GM12878 (cell line): ENCODE measurements around the gene LHFPL2. TPM values are rescaled to one million over a fixed set of nuclear protein-coding genes. Genes with fewer than 3 reads are reported as not detected.

Source experiments
- ATAC-seq: fragments of 200-7000 bp; cut with Tn5 transposase; 3 replicates; pipeline ENCODE4 v1.9.1; 2020; ENCODE audit warnings: mild to moderate bottlenecking, moderate library complexity
- BruUV-seq: library from RNA; stranded (reverse); fragments of 400-500 nt; replicated peaks from 2 replicates; lab custom pipeline; 2021; lab: Mats Ljungman, UMichigan
- CTCF ChIA-PET: fragments of 300-600 bp; sonication (Branson Sonifier 250); formaldehyde crosslinking; extraction: SDS; loops from one replicate; lab custom pipeline; 2021; ENCODE audit warnings: inconsistent platforms; lab: Yijun Ruan, JAX
- POLR2A ChIA-PET: fragments of 350-600 bp; formaldehyde crosslinking; extraction: SDS; loops from one replicate; lab custom pipeline; 2021; ENCODE audit warnings: inconsistent platforms; lab: Charles Lee
- RAD21 ChIA-PET: fragments of 300-600 bp; sonication (Branson Sonifier 250); formaldehyde crosslinking; loops from one replicate; lab custom pipeline; 2023; ENCODE audit warnings: antibody characterized with exemption; ENCODE audit not compliant: unreplicated experiment; lab: Charles Lee
- SMC1A ChIA-PET: fragments of 300-600 bp; sonication (Branson Sonifier 250); formaldehyde crosslinking; loops from one replicate; lab custom pipeline; 2023; ENCODE audit not compliant: unreplicated experiment, uncharacterized antibody; lab: Charles Lee
- DNase-seq: peaks from one replicate; pipeline ENCODE4 v3.0.0-alpha.2; 2011; ENCODE audit warnings: low read depth, low spot score
- FAIRE-seq: peaks from 3 replicates; lab custom pipeline; 2011; peaks lifted over from hg19 to GRCh38; lab: Jason Lieb, UNC
- H2AFZ ChIP-seq: 2 replicates; pipeline ENCODE4 v1.6.0; 2011; ENCODE audit warnings: low read depth, low read length, control low read depth; ENCODE audit not compliant: control insufficient read depth
- H3K27ac ChIP-seq: 2 replicates; pipeline ENCODE4 v1.5.1; 2011; ENCODE audit warnings: control low read depth; ENCODE audit not compliant: control insufficient read depth, insufficient read depth
- H3K27me3 ChIP-seq, 2 experiments: replicated peaks in 1 of 2; 2 replicates each; pipeline versions ENCODE4 v1.6.0 to v1.6.1; 2011; ENCODE audit warnings: low read length in 1 of 2; ENCODE audit not compliant: control insufficient read depth in 2 of 2, insufficient read depth in 2 of 2
- H3K36me3 ChIP-seq, 2 experiments: 2 replicates each; pipeline ENCODE4 v1.5.1; 2011; ENCODE audit warnings: low read length in 1 of 2; ENCODE audit not compliant: control insufficient read depth in 2 of 2, insufficient read depth in 2 of 2
- H3K4me1 ChIP-seq: 2 replicates; pipeline ENCODE4 v1.6.1; 2011; ENCODE audit warnings: mild to moderate bottlenecking, low read length, moderate library complexity, mixed read lengths; ENCODE audit not compliant: control insufficient read depth, insufficient read depth
- H3K4me2 ChIP-seq: 2 replicates; pipeline ENCODE4 v1.6.0; 2011; ENCODE audit warnings: control low read depth; ENCODE audit not compliant: control insufficient read depth, insufficient read depth
- H3K4me3 ChIP-seq: fragments of 200-600 bp; sonication (generic); 2 replicates; pipeline ENCODE4 v1.5.1; 2016
- H3K79me2 ChIP-seq: 2 replicates; pipeline ENCODE4 v1.6.0; 2011; ENCODE audit warnings: low read length; ENCODE audit not compliant: control insufficient read depth, insufficient read depth
- H3K9ac ChIP-seq: 2 replicates; pipeline ENCODE4 v1.8.0; 2011; ENCODE audit warnings: low read length, control low read depth, mixed read lengths; ENCODE audit not compliant: control insufficient read depth, insufficient read depth
- H3K9me3 ChIP-seq: replicated peaks from 3 replicates; pipeline ENCODE4 v1.5.1; 2011; ENCODE audit warnings: mild to moderate bottlenecking, low read length; ENCODE audit not compliant: control insufficient read depth, insufficient read depth
- H4K20me1 ChIP-seq: 2 replicates; pipeline ENCODE4 v1.6.0; 2011; ENCODE audit not compliant: control insufficient read depth, insufficient read depth
- ATF7 ChIP-seq: fragments of 450-650 bp; IDR thresholded peaks from 2 replicates; pipeline ENCODE4 v1.6.1; 2016; ENCODE audit warnings: low read depth, mild to moderate bottlenecking
- BACH1 ChIP-seq: fragments of 450-650 bp; IDR thresholded peaks from 2 replicates; pipeline ENCODE4 v1.6.1; 2017; ENCODE audit warnings: mild to moderate bottlenecking, borderline replicate concordance
- BRCA1 ChIP-seq: IDR thresholded peaks from 2 replicates; pipeline ENCODE4 v1.6.1; 2011; ENCODE audit warnings: low read depth, low read length, improper control_type of control experiment
- IRF5 ChIP-seq: fragments of 450-650 bp; IDR thresholded peaks from 2 replicates; pipeline ENCODE4 v1.6.1; 2017; ENCODE audit warnings: borderline replicate concordance
- MYB ChIP-seq: fragments of 150-350 bp; IDR thresholded peaks from 2 replicates; pipeline ENCODE4 v1.6.1; 2014; ENCODE audit warnings: mild to moderate bottlenecking, low read depth, low read length, borderline replicate concordance
- SMC3 ChIP-seq: IDR thresholded peaks from 2 replicates; pipeline ENCODE4 v1.6.1; 2011; ENCODE audit warnings: low read length, improper control_type of control experiment, borderline replicate concordance
- SREBF2 ChIP-seq: IDR thresholded peaks from 2 replicates; pipeline ENCODE4 v1.6.1; 2012; ENCODE audit warnings: mild to moderate bottlenecking, low read length
- STAT1 ChIP-seq: fragments of 450-650 bp; conservative IDR thresholded peaks from 2 replicates; pipeline ENCODE4 v1.6.1; 2014; ENCODE audit warnings: antibody characterized with exemption, mild to moderate bottlenecking
- USF2 ChIP-seq: IDR thresholded peaks from 2 replicates; pipeline ENCODE4 v1.6.1; 2011; ENCODE audit warnings: low read depth, low read length, improper control_type of control experiment, borderline replicate concordance
- ZBED1 ChIP-seq: IDR thresholded peaks from 2 replicates; pipeline ENCODE4 v1.6.1; 2016; ENCODE audit warnings: borderline replicate concordance
- ZBTB11 ChIP-seq: fragments of 450-650 bp; formaldehyde crosslinking; IDR thresholded peaks from 2 replicates; pipeline ENCODE4 v1.5.0; 2022; ENCODE audit warnings: mild to moderate bottlenecking, missing genetic modification characterization
- ZBTB40 ChIP-seq: fragments of 450-650 bp; IDR thresholded peaks from 2 replicates; pipeline ENCODE4 v1.6.1; 2016; ENCODE audit warnings: mild to moderate bottlenecking, moderate library complexity, borderline replicate concordance
- WGBS: methylation state at CpG from one replicate; pipeline ENCODE4 v1.1.6; 2016; ENCODE audit warnings: low lambda C conversion rate; ENCODE audit not compliant: insufficient replicate concordance, insufficient coverage; ENCODE audit errors: missing lambda C conversion rate; 5-methylcytosine and 5-hydroxymethylcytosine counted together
- in situ Hi-C: fragments of 300-500 bp; cut with MboI; formaldehyde crosslinking; loops from 9 replicates; pipeline ENCODE4 v1.14.3; 2018; ENCODE audit warnings: mixed read lengths
- intact Hi-C: fragments of 100-400 bp; cut with micrococcal nuclease; formaldehyde crosslinking; loops from one replicate; pipeline ENCODE4 v1.14.2; 2022; ENCODE audit not compliant: unreplicated experiment
- polyA plus RNA-seq, 11 experiments: library from polyadenylated mRNA; depleted of rRNA in 4 of 11; unstranded in 6 of 11; stranded (reverse) in 5 of 11; fragments of >200 nt; fragmentation: Nextera tagmentation in 4 of 11; fragmentation: Illumina TruSeq in 1 of 11; extraction: Ambion mirVana in 4 of 11; extraction: Trizol in 1 of 11; gene quantifications; 1 replicate in 1 of 11; 2 replicates in 10 of 11; pipeline versions ENCODE4 v1.2.1 to v1.2.3, GENCODE V29; 2011 to 2016; ENCODE audit warnings: inconsistent platforms in 2 of 11, missing spikeins in 2 of 11, low read depth in 1 of 11
- total RNA-seq, 4 experiments: library from RNA; depleted of rRNA in 3 of 4; stranded (reverse); fragments of >200 nt in 3 of 4; fragmentation: Illumina TruSeq in 1 of 4; extraction: Trizol in 1 of 4; gene quantifications; 2 replicates each; pipeline versions ENCODE4 v1.2.1 to v1.2.3, GENCODE V29; 2013 to 2021

LHFPL2 gene
- total and polyA plus RNA-seq, 10 of the 15 experiments (the other 5 are each of a cell fraction or from before 2014, with no cell fraction given), result 4.1 to 21.8 (median 12.5) TPM

GRCh38 chr5:78504704-78505677, 143.6 kb downstream of the LHFPL2 start:
- H3K4me1 ChIP-seq, result peaks cover 5% of the 10 kb centered on the region
- no peak overlapping the region for H3K4me2 ChIP-seq
- FAIRE-seq, result no peak
- no peaks in the 10 kb centered on the region for H3K27me3 ChIP-seq
- CTCF ChIA-PET, result interaction anchor here (0.8 to 1.4 kb wide), 3 partner anchors 88 to 628 kb away, joined by 3 to 6 read pairs (median 3); no protein-coding TSS in a partner anchor
- no peak for ATAC-seq
- in situ Hi-C loops (no loop called here), intact Hi-C loops (no loop called here)
- H3K9ac ChIP-seq, result no peak overlapping the region
- POLR2A ChIA-PET, result no interaction called here
- RAD21 ChIA-PET, result no interaction called here
- peaks cover 0 to 9% of the 10 kb centered on the region in 2 experiments; a peak in 2 of 4 replicates for H3K36me3 ChIP-seq
- H3K9me3 ChIP-seq, result no peaks in the 10 kb centered on the region
- 94% methylated on average over 10 of the region's 10 CpGs for WGBS
- H3K27ac ChIP-seq, result no peak overlapping the region
- H4K20me1 ChIP-seq, result 0 out of 2 replicates have a peak, but pooled peaks cover 3% of the 10 kb centered on the region
- H3K4me3 ChIP-seq, result no peak overlapping the region
- no peak overlapping the region for H2AFZ ChIP-seq
- no peak for DNase-seq
- no TSS peak for BruUV-seq
- H3K79me2 ChIP-seq, result no peaks in the 10 kb centered on the region; the same call in 1 of the 2 replicates
- SMC1A ChIA-PET, result interaction anchor here (1.0 to 1.4 kb wide), 3 partner anchors 9 to 400 kb away, joined by 3 to 5 read pairs (median 4); no protein-coding TSS in a partner anchor
- TF ChIP-seq SMC3, result no peak
- no peak for TF ChIP-seq BACH1
- no peak for TF ChIP-seq ZBTB11 (CRISPR knock-in tag)
- no peak for TF ChIP-seq ZBTB40
- TF ChIP-seq SREBF2, result no peak
- TF ChIP-seq STAT1, result no peak
- TF ChIP-seq IRF5, result no peak
- no peak for TF ChIP-seq ZBED1
- no peak for TF ChIP-seq BRCA1
- TF ChIP-seq ATF7, result no peak
- TF ChIP-seq USF2, result no peak
- TF ChIP-seq MYB, result no peak
